WTC11 (cell line): ENCODE measurements around the gene RHOB. TPM values are rescaled to one million over a fixed set of nuclear protein-coding genes. Genes with fewer than 3 reads are reported as not detected.

Experiments used
- ATAC-seq: fragments of 200-7000 bp; cut with Tn5 transposase; 2 replicates; pipeline ENCODE4 v1.10.0; 2021; ENCODE audit warnings: mild to moderate bottlenecking, moderate library complexity
- CTCF ChIA-PET: fragments of 300-600 bp; sonication (Branson Sonifier 250); formaldehyde crosslinking; loops from one replicate; lab custom pipeline; 2021; ENCODE audit warnings: antibody characterized with exemption; lab: Charles Lee
- POLR2A ChIA-PET: fragments of 350-600 bp; sonication (Branson Sonifier 250); formaldehyde crosslinking; loops from one replicate; lab custom pipeline; 2021; ENCODE audit warnings: antibody characterized with exemption; lab: Charles Lee
- DNase-seq: peaks from one replicate; pipeline ENCODE4 v3.0.0; 2021; ENCODE audit warnings: low spot score
- H3K27ac Mint-ChIP-seq: 2 replicates; pipeline ENCODE4 v1.8.0; 2021; ENCODE audit warnings: mixed read lengths
- H3K27me3 Mint-ChIP-seq: 2 replicates; pipeline ENCODE4 v1.8.0; 2021; ENCODE audit warnings: low read depth, mild to moderate bottlenecking, moderate library complexity, mixed read lengths
- H3K36me3 Mint-ChIP-seq: 2 replicates; pipeline ENCODE4 v1.8.0; 2021; ENCODE audit warnings: mixed read lengths
- H3K4me1 Mint-ChIP-seq: 2 replicates; pipeline ENCODE4 v1.8.0; 2022; ENCODE audit warnings: mixed read lengths
- H3K4me3 Mint-ChIP-seq: 2 replicates; pipeline ENCODE4 v1.8.0; 2021; ENCODE audit warnings: mild to moderate bottlenecking, moderate library complexity, mixed read lengths
- H3K9me3 Mint-ChIP-seq: 2 replicates; pipeline ENCODE4 v1.8.0; 2021; ENCODE audit warnings: mixed read lengths
- ARID4B ChIP-seq: sonication (generic); formaldehyde crosslinking; IDR thresholded peaks from 2 replicates; pipeline ENCODE4 v1.8.0; 2023; ENCODE audit warnings: missing genetic modification reagents, mild to moderate bottlenecking, borderline replicate concordance
- CREM ChIP-seq: sonication (generic); formaldehyde crosslinking; IDR thresholded peaks from 2 replicates; pipeline ENCODE4 v1.8.1; 2022; ENCODE audit warnings: mild to moderate bottlenecking, missing genetic modification reagents, moderate library complexity
- CTCF ChIP-seq: fragments of 200-600 bp; IDR thresholded peaks from 2 replicates; pipeline ENCODE4 v1.8.0; 2022; ENCODE audit warnings: antibody characterized with exemption
- E2F5 ChIP-seq: sonication (generic); formaldehyde crosslinking; IDR thresholded peaks from 2 replicates; pipeline ENCODE4 v1.8.1; 2022; ENCODE audit warnings: mild to moderate bottlenecking, moderate library complexity, missing genetic modification reagents
- FOXJ3 ChIP-seq: sonication (generic); formaldehyde crosslinking; IDR thresholded peaks from 2 replicates; pipeline ENCODE4 v1.9.0; 2021; ENCODE audit warnings: missing genetic modification reagents, mild to moderate bottlenecking, borderline replicate concordance
- FOXP4 ChIP-seq: sonication (generic); formaldehyde crosslinking; IDR thresholded peaks from 2 replicates; pipeline ENCODE4 v1.8.0; 2022; ENCODE audit warnings: mild to moderate bottlenecking, missing genetic modification reagents
- JAZF1 ChIP-seq: fragments of 250-450 bp; sonication (Bioruptor Pico); IDR thresholded peaks from 2 replicates; pipeline ENCODE4 v1.9.0; 2021; ENCODE audit warnings: moderate library complexity, mild to moderate bottlenecking, inconsistent platforms
- JUN ChIP-seq: sonication (generic); formaldehyde crosslinking; IDR thresholded peaks from 2 replicates; pipeline ENCODE4 v1.8.0; 2023; ENCODE audit warnings: mild to moderate bottlenecking, missing genetic modification reagents
- MXD4 ChIP-seq: fragments of 250-450 bp; sonication (Bioruptor Pico); IDR thresholded peaks from 2 replicates; pipeline ENCODE4 v1.8.0; 2021; ENCODE audit warnings: mild to moderate bottlenecking, moderate library complexity, borderline replicate concordance
- MYBL2 ChIP-seq: sonication (generic); formaldehyde crosslinking; IDR thresholded peaks from 2 replicates; pipeline ENCODE4 v1.8.1; 2023; ENCODE audit warnings: mild to moderate bottlenecking, moderate library complexity, missing genetic modification reagents
- NFE2L1 ChIP-seq: sonication (generic); formaldehyde crosslinking; IDR thresholded peaks from 2 replicates; pipeline ENCODE4 v1.8.1; 2023; ENCODE audit warnings: missing genetic modification reagents
- PRDM15 ChIP-seq: sonication (generic); formaldehyde crosslinking; IDR thresholded peaks from 2 replicates; pipeline ENCODE4 v1.8.0; 2022; ENCODE audit warnings: missing genetic modification reagents
- STAT6 ChIP-seq: sonication (generic); formaldehyde crosslinking; conservative IDR thresholded peaks from 2 replicates; pipeline ENCODE4 v1.8.1; 2023; ENCODE audit warnings: mild to moderate bottlenecking, low read depth, missing genetic modification reagents, moderate library complexity
- TEAD1 ChIP-seq: sonication (generic); formaldehyde crosslinking; IDR thresholded peaks from 2 replicates; pipeline ENCODE4 v1.8.0; 2022; ENCODE audit warnings: mild to moderate bottlenecking, missing genetic modification reagents
- TP53 ChIP-seq: sonication (generic); formaldehyde crosslinking; IDR thresholded peaks from 2 replicates; pipeline ENCODE4 v1.8.1; 2023; ENCODE audit warnings: mild to moderate bottlenecking, missing genetic modification reagents
- ZNF219 ChIP-seq: sonication (generic); formaldehyde crosslinking; IDR thresholded peaks from 2 replicates; pipeline ENCODE4 v1.8.0; 2023; ENCODE audit warnings: missing genetic modification reagents, mild to moderate bottlenecking, borderline replicate concordance
- ZNF671 ChIP-seq: fragments of 250-450 bp; sonication (Bioruptor Pico); IDR thresholded peaks from 2 replicates; pipeline ENCODE4 v1.8.0; 2021; ENCODE audit warnings: mild to moderate bottlenecking
- total RNA-seq: library from RNA; stranded (reverse); gene quantifications from 3 replicates; pipeline ENCODE4 v1.2.3, GENCODE V29; 2021

The RHOB gene
- total RNA-seq, 1 experiment from 2014 or later = 20.4 TPM

- TF ChIP-seq FOXP4 (CRISPR knock-in tag) (no peak), STAT6 (CRISPR knock-in tag) (no peak), CTCF (no peak)
These were observed 45.9 kb upstream of the RHOB start (continued) for GRCh38 chr2:20400787-20401488.

GRCh38 chr2:20401489-20401835 is 45.4 kb upstream of the RHOB start:
- ATAC-seq (no peak), DNase-seq (no peak)
- Mint-ChIP-seq H3K4me1 (no peaks in the 10 kb centered on the region), H3K36me3 (no peaks in the 10 kb centered on the region), H3K27ac (no peak overlapping the region; the same call in 1 of the 2 replicates), H3K4me3 (no peak overlapping the region), H3K27me3 (no peaks in the 10 kb centered on the region), H3K9me3 (no peaks in the 10 kb centered on the region)
- CTCF ChIA-PET = interaction anchor here (1.1 to 2.5 kb wide), 2 partner anchors 10 to 250 kb away, joined by 3 to 13 read pairs; no protein-coding TSS in a partner anchor
- POLR2A ChIA-PET = no interaction called here
- TF ChIP-seq FOXJ3 (no peak), MXD4 (CRISPR knock-in tag) (no peak), CTCF (no peak), TEAD1 (CRISPR knock-in tag) (no peak), ZNF671 (CRISPR knock-in tag) (no peak), NFE2L1 (CRISPR knock-in tag) (no peak), CREM (no peak), PRDM15 (CRISPR knock-in tag) (no peak), JAZF1 (CRISPR knock-in tag) (no peak), ARID4B (CRISPR knock-in tag) (no peak), MYBL2 (CRISPR knock-in tag) (no peak), JUN (CRISPR knock-in tag) (no peak), ZNF219 (no peak), E2F5 (CRISPR knock-in tag) (no peak), TP53 (CRISPR knock-in tag) (no peak)
